Esophagus muscularis mucosa (tissue), 3 donors: Measurements from ENCODE around the gene PCDHB3.
"Not testable (repeated sequence)": the region's sequence is repeated elsewhere in the genome, so short reads cannot be mapped to it uniquely, and the experiment has no call there.

Experiments used
- CTCF ChIP-seq, 3 experiments: fragments of 200-600 bp in 2 of 3; fragments of 450-650 bp in 1 of 3; sonication (generic) in 2 of 3; IDR thresholded peaks; one replicate each; pipeline ENCODE4 v1.5.1; 2017 to 2019; ENCODE audit warnings: antibody characterized with exemption in 3 of 3, mild to moderate bottlenecking in 2 of 3, moderate library complexity in 1 of 3
- POLR2A ChIP-seq: fragments of 450-650 bp; IDR thresholded peaks from one replicate; pipeline ENCODE4 v1.6.1; 2017; ENCODE audit warnings: antibody characterized with exemption, moderate library complexity, mild to moderate bottlenecking, low read depth

GRCh38 chr5:141137346-141137745 is 37.1 kb downstream of the PCDHB3 start:
- TF ChIP-seq CTCF (IDR thresholded peaks at IDR 0.05); POLR2A: not testable (repeated sequence)
